NCI-H510A (cell line): ENCODE data around the gene DDIAS.
"Not testable (repeated sequence)": the region's sequence is repeated elsewhere in the genome, so short reads cannot be mapped to it uniquely, and the experiment has no call there.

Source experiments
- DNase-seq: peaks from one replicate; lab custom pipeline; 2025; lab: John Stamatoyannopoulos, UW

The DDIAS gene

GRCh38 chr11:82889133-82890001 is 12.2 kb upstream of the DDIAS start:
- DNase-seq: no peak

GRCh38 chr11:82890002-82890341 is 11.6 kb upstream of the DDIAS start:
- DNase-seq: no peak

GRCh38 chr11:82890936-82891335 is 10.6 kb upstream of the DDIAS start:
- DNase-seq: no peak

GRCh38 chr11:82892611-82893169 is 8.8 kb upstream of the DDIAS start:
- DNase-seq: no peak

GRCh38 chr11:82895437-82896091 is 6.0 kb upstream of the DDIAS start:
- DNase-seq: no peak

- DNase-seq: no peak
Observed at GRCh38 chr11:82896183-82896582, 5.4 kb upstream of the DDIAS start.

GRCh38 chr11:82898241-82898640 is 3.3 kb upstream of the DDIAS start:
- DNase-seq: no peak

GRCh38 chr11:82899186-82899820 is 2.2 kb upstream of the DDIAS start:
- DNase-seq: no peak

GRCh38 chr11:82899957-82900276 is 1.6 kb upstream of the DDIAS start:
- DNase-seq: no peak

GRCh38 chr11:82900277-82901164 is 1.0 kb upstream of the DDIAS start, which contains the start of gene PRCP:
Gene PRCP (minus strand): TSS chr11:82900430. CDS start chr11:82900402, 28 bp downstream.
- peak; percentile 85 for DNase-seq

- DNase-seq: no peak
Observed at GRCh38 chr11:82901922-82902485, 468 bp downstream of the DDIAS start.

- DNase-seq: no peak
Observed at GRCh38 chr11:82902880-82903279, 1.3 kb downstream of the DDIAS start.

GRCh38 chr11:82903843-82904586 is 2.5 kb downstream of the DDIAS start:
- no peak for DNase-seq

GRCh38 chr11:82906236-82906635 is 4.7 kb downstream of the DDIAS start:
- no peak for DNase-seq

- no peak for DNase-seq
Observed at GRCh38 chr11:82906931-82907330, 5.4 kb downstream of the DDIAS start.

GRCh38 chr11:82907371-82907770 is 5.8 kb downstream of the DDIAS start:
- no peak for DNase-seq

GRCh38 chr11:82908311-82908710 is 6.8 kb downstream of the DDIAS start:
- DNase-seq: no peak

- no peak for DNase-seq
Observed at GRCh38 chr11:82909015-82909640, 7.6 kb downstream of the DDIAS start.

- DNase-seq: not testable (repeated sequence)
Observed at GRCh38 chr11:82919786-82920185, 18.2 kb downstream of the DDIAS start.

- DNase-seq: not testable (repeated sequence)
Observed at GRCh38 chr11:82920227-82920626, 18.7 kb downstream of the DDIAS start.
